Measurements from ENCODE around the gene PLA2G3.
"Not testable (repeated sequence)": the region's sequence is repeated elsewhere in the genome, so short reads cannot be mapped to it uniquely, and the experiment has no call there.

Gene PLA2G3

GRCh38 chr22:31139866-31140716 is at the start of gene PLA2G3:
TSS of gene PLA2G3 (minus strand) at chr22:31140508. CDS start at chr22:31140354, 154 bp downstream.
- DNase-seq: no peak

- no peak for DNase-seq
Measured at GRCh38 chr22:31187627-31188026, 47.3 kb upstream of the PLA2G3 start.

DNA sequence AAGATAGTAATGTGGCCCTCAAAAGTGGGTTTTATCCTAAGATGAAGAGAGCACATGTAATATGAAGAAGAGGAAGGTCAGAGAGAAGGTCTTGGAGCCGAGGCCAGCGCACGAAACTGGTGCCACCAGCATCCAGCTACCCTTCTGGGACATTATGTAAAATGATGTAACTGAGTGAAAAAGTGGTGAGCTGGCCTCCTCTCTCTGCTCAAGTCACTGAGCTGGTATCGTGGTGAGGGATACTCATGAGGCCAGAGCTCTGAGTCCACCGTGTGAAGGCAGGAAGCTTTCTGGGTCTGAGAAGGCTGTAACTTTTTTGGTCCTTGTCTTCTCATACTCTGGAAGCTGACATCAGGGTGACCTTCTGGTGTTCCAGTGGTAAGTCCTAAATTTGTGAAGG is 44.7 kb upstream of the PLA2G3 start:
- no peak for DNase-seq

DNA sequence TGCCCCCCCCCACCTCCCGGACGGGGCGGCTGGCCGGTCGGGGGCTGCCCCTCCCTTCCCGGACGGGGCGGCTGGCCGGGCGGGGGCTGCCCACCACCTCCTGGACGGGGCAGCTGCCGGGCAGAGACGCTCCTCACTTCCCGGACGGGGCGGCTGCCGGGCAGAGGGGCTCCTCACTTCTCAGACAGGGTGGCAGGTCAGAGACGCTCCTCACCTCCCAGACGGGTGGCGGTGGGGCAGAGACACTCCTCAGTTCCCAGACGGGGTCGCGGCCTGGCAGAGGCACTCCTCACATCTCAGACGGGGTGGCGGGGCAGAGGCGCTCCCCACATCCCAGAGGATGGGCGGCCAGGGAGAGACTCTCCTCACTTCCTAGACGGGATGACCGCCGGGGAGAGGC is 43.7 kb upstream of the PLA2G3 start:
- no peak for DNase-seq

DNA sequence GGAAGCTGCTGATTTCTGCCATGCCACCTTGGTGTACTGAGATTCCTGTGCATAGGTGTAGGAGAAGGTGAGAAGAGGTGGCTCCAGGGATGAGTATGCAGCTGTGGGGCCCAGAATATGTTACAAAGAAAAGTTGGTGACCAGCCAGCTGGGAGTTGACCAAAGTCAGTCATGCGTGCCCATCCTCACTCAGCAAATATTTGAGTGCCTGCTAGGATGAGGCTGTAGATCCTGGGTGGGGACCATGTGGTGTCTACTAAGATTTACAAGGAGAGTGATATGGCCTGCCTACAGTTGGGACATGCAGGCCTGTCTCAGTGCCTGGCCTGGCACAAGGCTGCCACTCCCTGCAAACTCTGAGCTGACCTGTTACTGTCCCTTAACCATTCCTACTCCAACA is 39.0 kb upstream of the PLA2G3 start:
- no peak for DNase-seq

- DNase-seq: no peak
Measured at GRCh38 chr22:31178859-31179258, 38.6 kb upstream of the PLA2G3 start.

- DNase-seq: no peak
Measured at GRCh38 chr22:31177420-31178162, 37.3 kb upstream of the PLA2G3 start.

DNA sequence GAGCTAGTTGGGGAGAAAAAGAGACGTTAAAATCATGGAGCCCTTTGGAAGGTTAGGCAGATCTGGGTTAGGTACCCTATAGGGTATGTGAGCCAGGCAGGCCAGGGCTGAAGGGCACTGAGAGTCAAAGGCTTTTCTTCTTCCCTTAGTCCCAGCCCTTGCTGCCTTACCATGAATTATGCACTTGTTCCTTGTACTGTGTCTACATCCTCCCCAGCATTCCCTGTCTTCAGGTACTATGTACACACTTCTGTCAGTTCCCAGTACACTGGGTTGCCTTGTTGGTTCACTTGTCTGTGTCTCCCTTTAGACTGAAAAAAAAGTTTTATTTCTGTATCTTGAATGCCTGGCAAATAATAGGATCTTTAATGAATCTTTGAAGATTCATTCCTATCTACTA is 36.6 kb upstream of the PLA2G3 start:
- DNase-seq: no peak

GRCh38 chr22:31173386-31174145 is 33.3 kb upstream of the PLA2G3 start:
- no peak for DNase-seq

DNA sequence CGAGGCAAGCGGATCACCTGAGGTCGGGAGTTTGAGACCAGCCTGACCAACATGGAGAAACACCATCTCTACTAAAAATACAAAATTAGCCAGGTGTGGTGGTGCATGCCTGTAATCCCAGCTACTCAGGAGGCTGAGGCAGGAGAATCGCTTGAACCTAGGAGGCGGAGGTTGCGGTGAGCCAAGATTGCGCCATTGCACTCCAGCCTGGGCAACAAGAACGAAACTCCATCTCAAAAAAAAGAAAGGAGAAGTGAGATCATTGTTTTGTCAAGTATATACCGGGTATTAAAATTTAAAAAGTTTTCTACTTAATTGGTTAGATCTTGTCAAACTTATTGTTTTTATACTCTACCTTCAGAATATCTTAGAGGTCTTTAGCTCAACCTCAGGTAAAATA is 31.4 kb upstream of the PLA2G3 start:
- not testable (repeated sequence) for DNase-seq

DNA sequence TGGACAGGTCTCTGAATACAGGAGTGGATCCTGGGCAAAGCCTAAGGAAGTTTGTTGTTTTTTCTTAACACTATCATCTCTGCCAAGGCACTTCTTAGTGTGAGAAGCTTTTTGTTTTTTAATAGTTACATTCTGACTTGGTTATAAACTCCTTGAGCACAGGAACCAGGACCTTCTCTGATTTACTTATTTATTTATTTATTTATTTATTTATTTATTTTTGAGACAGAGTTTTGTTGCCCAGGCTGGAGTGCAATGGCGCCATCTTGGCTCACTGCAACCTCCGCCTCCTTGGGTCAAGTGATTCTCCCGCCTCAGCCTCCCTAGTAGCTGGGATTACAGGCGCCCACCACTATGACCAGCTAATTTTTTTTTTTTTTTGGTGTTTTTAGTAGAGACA is 30.7 kb upstream of the PLA2G3 start:
- no peak for DNase-seq

DNA sequence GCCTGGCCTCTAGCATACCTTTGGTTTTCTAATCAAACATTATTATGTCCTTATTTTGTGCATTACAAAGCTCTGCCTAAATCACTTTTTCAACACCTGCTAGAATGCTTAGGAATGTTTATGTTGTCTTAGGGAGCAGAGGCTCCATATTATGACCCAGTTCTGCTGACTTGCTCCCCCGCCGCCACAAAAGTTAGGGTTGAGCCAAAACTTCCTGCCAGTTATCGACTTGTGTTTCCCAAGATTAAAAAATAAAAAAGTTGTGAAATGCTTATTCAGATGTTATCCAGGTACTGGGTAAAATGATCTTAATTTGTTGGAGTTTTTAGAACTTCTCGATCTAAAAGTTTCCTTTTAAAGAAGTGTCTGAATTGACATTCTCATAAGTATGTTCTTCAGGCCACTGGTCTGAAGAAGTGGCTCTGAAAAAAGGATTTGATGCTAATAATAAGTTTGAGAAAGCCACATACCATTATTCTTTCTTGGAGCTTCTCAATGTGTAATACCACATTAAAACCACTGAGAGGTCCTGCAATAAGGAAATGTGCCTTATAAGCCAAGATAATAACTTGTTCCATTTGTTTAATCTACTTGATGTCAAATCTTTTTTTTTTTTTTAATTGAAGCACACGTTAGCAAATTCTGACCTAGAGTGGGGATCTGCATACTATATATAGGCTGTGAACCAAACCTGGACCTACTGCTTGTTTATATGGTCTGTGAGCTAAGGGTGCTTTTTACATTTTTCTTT is 21.9 kb upstream of the PLA2G3 start:
- no peak for DNase-seq

GRCh38 chr22:31161386-31161785 is 21.1 kb upstream of the PLA2G3 start:
- no peak for DNase-seq

DNA sequence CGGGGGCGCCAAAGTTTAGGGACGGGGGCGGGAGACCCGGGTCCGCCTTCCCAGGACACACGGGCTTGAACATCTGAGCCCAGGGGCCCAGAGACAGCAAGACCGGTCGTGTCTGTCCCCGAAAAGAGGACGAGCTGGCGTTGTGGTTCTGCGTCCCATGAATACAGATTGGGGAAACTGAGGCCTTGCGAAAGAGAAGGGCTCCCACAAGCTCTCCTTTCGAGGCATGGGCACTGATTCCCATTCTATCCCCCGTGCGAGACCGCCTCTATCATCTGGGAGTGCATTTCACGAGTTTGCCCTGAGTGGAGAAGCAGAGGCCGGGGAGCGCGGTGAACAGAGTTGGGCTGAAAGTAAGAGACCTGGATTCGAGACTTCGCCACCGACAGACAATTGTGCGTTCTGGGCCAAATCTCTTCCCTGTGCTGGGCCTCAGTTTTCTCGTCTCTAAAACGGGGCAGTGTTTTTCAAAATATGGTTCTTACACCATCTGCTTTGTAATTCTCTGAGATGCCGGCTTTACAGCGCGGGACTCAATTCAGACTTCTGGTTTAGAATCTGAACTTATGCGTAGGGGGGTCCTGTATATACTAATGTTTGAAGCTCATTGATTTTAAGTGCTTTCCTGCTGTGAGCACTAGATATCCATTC is 20.1 kb upstream of the PLA2G3 start:
- DNase-seq: no peak

DNA sequence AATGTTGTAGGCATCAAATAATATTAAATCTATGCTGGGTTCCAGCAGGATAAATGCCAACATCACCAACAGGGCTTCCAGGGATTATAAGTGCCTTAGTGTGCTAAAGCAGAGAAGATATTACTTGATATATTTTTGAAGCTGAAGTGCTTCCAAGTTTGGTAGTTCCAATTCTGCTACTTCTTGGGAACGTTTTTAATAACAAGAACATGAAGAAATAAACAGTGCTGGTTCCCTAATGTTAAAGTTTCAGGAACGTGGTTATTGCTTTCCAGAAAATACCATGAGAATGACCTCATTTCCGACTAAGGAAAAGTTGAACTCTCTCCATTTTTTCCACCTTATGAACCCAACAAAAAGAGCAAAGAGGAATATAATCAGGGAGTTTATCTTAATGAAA is 15.1 kb upstream of the PLA2G3 start:
- DNase-seq: no peak

GRCh38 chr22:31154975-31155374 is 14.7 kb upstream of the PLA2G3 start:
- no peak for DNase-seq

- DNase-seq: no peak
Measured at GRCh38 chr22:31153357-31153756, 13.0 kb upstream of the PLA2G3 start.

- DNase-seq: no peak
Measured at GRCh38 chr22:31151872-31152271, 11.6 kb upstream of the PLA2G3 start.

GRCh38 chr22:31150615-31151014 is 10.3 kb upstream of the PLA2G3 start:
- no peak for DNase-seq

DNA sequence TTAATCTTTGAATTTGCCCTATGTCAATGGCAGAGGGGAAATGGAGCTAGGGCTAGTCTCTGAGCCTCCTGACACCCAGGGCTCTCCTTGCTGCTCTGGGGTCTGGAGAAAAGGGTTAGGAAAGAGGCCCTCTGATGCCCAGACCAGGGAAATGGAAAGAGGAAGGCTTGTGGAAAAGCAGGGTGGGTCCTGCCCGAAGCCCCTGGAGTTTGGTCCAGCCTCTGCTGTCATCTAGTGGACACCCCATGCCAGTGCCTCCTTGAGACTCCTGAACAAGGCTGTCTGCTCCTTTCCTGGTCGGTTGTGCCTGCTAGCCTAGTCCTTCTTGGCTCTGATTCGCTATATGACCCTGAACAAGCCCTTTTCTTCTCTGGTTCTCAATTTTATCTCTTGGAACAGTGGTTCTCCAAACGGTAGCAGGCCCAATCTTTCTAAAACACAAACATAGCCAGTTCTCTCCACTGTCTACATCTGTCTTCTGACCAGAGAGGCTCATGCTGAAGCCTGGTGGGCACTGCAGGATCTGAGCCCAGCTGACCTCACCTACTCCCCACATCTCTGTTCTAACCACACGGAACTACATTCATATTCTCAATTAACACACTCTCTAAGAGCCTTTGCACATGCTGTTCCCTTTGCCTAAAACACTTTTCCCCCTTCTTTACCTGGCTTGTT is 8.8 kb upstream of the PLA2G3 start:
- no peak for DNase-seq

DNA sequence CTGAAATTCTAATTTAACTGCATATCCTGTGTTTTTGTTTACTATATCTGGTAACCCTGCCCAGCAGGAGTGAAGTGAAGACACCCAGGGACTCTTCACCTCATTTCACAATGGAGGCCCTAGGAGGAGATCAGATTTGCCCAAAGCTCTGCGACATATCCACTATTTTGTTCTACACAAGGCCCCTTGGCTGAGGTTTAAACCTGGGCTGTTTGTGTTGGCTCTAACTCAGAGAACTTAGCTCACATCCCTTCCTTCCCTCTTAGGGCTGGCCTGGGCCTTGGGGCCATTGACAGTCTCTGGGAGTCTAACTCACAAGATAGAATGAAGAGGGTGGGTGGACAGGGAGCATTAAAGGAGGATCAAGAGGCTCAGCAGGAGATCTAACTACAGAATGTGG is 8.2 kb upstream of the PLA2G3 start:
- no peak for DNase-seq

DNA sequence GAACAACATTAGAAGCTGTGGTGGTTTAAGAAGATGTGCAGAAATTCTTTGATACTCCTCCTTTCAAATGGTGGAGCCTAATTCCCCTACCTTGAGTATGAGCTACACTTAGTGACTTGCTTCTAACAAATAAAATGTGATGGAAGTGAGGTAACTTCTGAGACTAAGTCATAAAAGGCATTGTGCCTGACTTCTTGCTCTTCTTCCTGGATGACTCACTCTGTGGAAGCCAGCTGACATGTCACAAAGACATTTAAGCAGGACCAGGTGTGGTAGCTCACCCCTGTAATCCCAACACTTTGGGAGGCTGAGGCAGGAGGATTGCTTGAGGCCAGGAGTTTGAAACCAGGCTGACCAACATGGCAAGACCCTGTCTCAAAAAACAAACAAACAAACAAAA is 3.9 kb upstream of the PLA2G3 start:
- no peak for DNase-seq

Data from activated gamma-delta T cell treated with Interleukin-2 at 50 U/mL for 16 hours (primary cell).